Suppressor macrophage treated with lipopolysaccharide for 4 hours (primary cell): ENCODE measurements around the gene LOXHD1.

Source experiments
- DNase-seq: peaks from one replicate; pipeline ENCODE4 v3.0.0-alpha.2; 2020

Gene LOXHD1

GRCh38 chr18:46538376-46538775 is 118.6 kb downstream of the LOXHD1 start:
- no peak for DNase-seq

- no peak for DNase-seq
Measured at GRCh38 chr18:46536215-46536874, 120.7 kb downstream of the LOXHD1 start.

- DNase-seq: no peak
Measured at GRCh38 chr18:46531482-46531881, 125.5 kb downstream of the LOXHD1 start.

- DNase-seq: no peak
Measured at GRCh38 chr18:46528037-46528436, 129.0 kb downstream of the LOXHD1 start.

- no peak for DNase-seq
Measured at GRCh38 chr18:46519870-46520269, 137.2 kb downstream of the LOXHD1 start.

- no peak for DNase-seq
Measured at GRCh38 chr18:46518438-46518837, 138.6 kb downstream of the LOXHD1 start.

GRCh38 chr18:46516555-46516954 is 140.5 kb downstream of the LOXHD1 start:
- DNase-seq: no peak

GRCh38 chr18:46510386-46510785 is 146.6 kb downstream of the LOXHD1 start:
- DNase-seq: no peak

- no peak for DNase-seq
Measured at GRCh38 chr18:46509530-46509929, 147.5 kb downstream of the LOXHD1 start.

GRCh38 chr18:46506974-46507586 is 149.9 kb downstream of the LOXHD1 start:
- DNase-seq: no peak

GRCh38 chr18:46502444-46502843 is 154.6 kb downstream of the LOXHD1 start:
- DNase-seq: no peak

GRCh38 chr18:46497129-46497528 is 159.9 kb downstream of the LOXHD1 start:
- peak; percentile 27 for DNase-seq

- DNase-seq: no peak
Measured at GRCh38 chr18:46488471-46489213, 168.4 kb downstream of the LOXHD1 start.

- no peak for DNase-seq
Measured at GRCh38 chr18:46485675-46486194, 171.3 kb downstream of the LOXHD1 start.

GRCh38 chr18:46484971-46485370 is 172.0 kb downstream of the LOXHD1 start:
- DNase-seq: no peak

GRCh38 chr18:46482831-46483230 is 174.2 kb downstream of the LOXHD1 start:
- no peak for DNase-seq

- DNase-seq: no peak
Measured at GRCh38 chr18:46481847-46482245, 175.2 kb downstream of the LOXHD1 start.

GRCh38 chr18:46481048-46481846 is 175.8 kb downstream of the LOXHD1 start:
- DNase-seq: peak; percentile 43

- DNase-seq: no peak
Measured at GRCh38 chr18:46480226-46480625, 176.8 kb downstream of the LOXHD1 start.

- DNase-seq: no peak
Measured at GRCh38 chr18:46478796-46479195, 178.2 kb downstream of the LOXHD1 start.

GRCh38 chr18:46477425-46478011 is 179.5 kb downstream of the LOXHD1 start:
- no peak for DNase-seq

GRCh38 chr18:46475390-46475752 is 181.6 kb downstream of the LOXHD1 start:
- no peak for DNase-seq
